PC-9 (cell line): Measurements from ENCODE around the gene THEMIS2. TPM values are rescaled to one million over a fixed set of nuclear protein-coding genes. Genes with fewer than 3 reads are reported as not detected.

Source experiments
- BruUV-seq: library from RNA; stranded (reverse); fragments of 400-500 nt; replicated peaks from 2 replicates; lab custom pipeline; 2021; lab: Mats Ljungman, UMichigan
- CTCF ChIA-PET: fragments of 300-600 bp; sonication (Branson Sonifier 250); formaldehyde crosslinking; loops from one replicate; lab custom pipeline; 2022; ENCODE audit warnings: antibody characterized with exemption; lab: Charles Lee
- POLR2A ChIA-PET: fragments of 300-600 bp; sonication (Branson Sonifier 250); formaldehyde crosslinking; loops from one replicate; lab custom pipeline; 2022; ENCODE audit warnings: antibody characterized with exemption; ENCODE audit not compliant: unreplicated experiment; lab: Charles Lee
- DNase-seq, 2 experiments: peaks; one replicate each; pipeline versions ENCODE4 v3.0.0 to v3.0.0-alpha.2; 2015 to 2022; ENCODE audit warnings: mixed read lengths in 1 of 2
- H2AFZ ChIP-seq: fragments of 200-600 bp; sonication (generic); 2 replicates; pipeline ENCODE4 v1.8.1; 2017; ENCODE audit warnings: antibody characterized with exemption
- H3F3A ChIP-seq: fragments of 200-600 bp; sonication (generic); 2 replicates; pipeline ENCODE4 v1.8.1; 2017; ENCODE audit warnings: antibody characterized with exemption, mild to moderate bottlenecking, low read depth; ENCODE audit not compliant: insufficient read depth
- H3K27ac ChIP-seq: fragments of 200-600 bp; sonication (generic); 2 replicates; pipeline ENCODE4 v1.6.1; 2016; ENCODE audit warnings: mixed run types
- H3K27me3 ChIP-seq: fragments of 200-600 bp; sonication (generic); 2 replicates; pipeline ENCODE4 v1.6.1; 2016; ENCODE audit warnings: low read depth, mixed run types; ENCODE audit not compliant: insufficient read depth
- H3K36me3 ChIP-seq: fragments of 200-600 bp; sonication (generic); 2 replicates; pipeline ENCODE4 v1.6.1; 2016; ENCODE audit warnings: low read depth, mixed run types
- H3K4me1 ChIP-seq: fragments of 200-600 bp; sonication (generic); replicated peaks from 2 replicates; pipeline ENCODE4 v1.6.1; 2016; ENCODE audit warnings: mixed run types; ENCODE audit not compliant: insufficient read depth
- H3K4me2 ChIP-seq: fragments of 200-600 bp; sonication (generic); 2 replicates; pipeline ENCODE4 v1.6.1; 2017; ENCODE audit warnings: mixed run types
- H3K4me3 ChIP-seq: fragments of 200-600 bp; sonication (generic); 2 replicates; pipeline ENCODE4 v1.6.1; 2016; ENCODE audit warnings: mixed run types
- H3K79me2 ChIP-seq: fragments of 200-600 bp; sonication (generic); 2 replicates; pipeline ENCODE4 v1.6.1; 2017; ENCODE audit warnings: low read depth, mixed run types
- H3K9me2 ChIP-seq: fragments of 200-600 bp; sonication (generic); 2 replicates; pipeline ENCODE4 v1.8.1; 2017; ENCODE audit warnings: mild to moderate bottlenecking; ENCODE audit not compliant: insufficient read depth
- H3K9me3 ChIP-seq: fragments of 200-600 bp; sonication (generic); 2 replicates; pipeline ENCODE4 v1.8.1; 2016; ENCODE audit warnings: low read depth; ENCODE audit not compliant: insufficient read depth
- H4K20me1 ChIP-seq: fragments of 200-600 bp; sonication (generic); 2 replicates; pipeline ENCODE4 v1.8.1; 2017; ENCODE audit not compliant: insufficient read depth
- EZH2 ChIP-seq: fragments of 200-600 bp; sonication (generic); IDR thresholded peaks from 2 replicates; pipeline ENCODE4 v1.8.0; 2017; ENCODE audit warnings: antibody characterized with exemption, low read depth
- intact Hi-C: fragments of 100-400 bp; cut with micrococcal nuclease; formaldehyde crosslinking; loops from one replicate; pipeline ENCODE4 v1.10.0; 2022; ENCODE audit not compliant: unreplicated experiment
- total RNA-seq: library from RNA; stranded (reverse); gene quantifications from 2 replicates; pipeline ENCODE4 v1.2.3, GENCODE V29; 2021
- TF ChIP-seq, protein P1 (sequence below): fragments of 200-600 bp; sonication (generic); conservative IDR thresholded peaks from 2 replicates; pipeline ENCODE4 v1.6.1; 2017; ENCODE audit warnings: mixed run types, antibody characterized with exemption, mild to moderate bottlenecking, moderate library complexity

Gene THEMIS2
- total RNA-seq, 1 experiment from 2014 or later, result 3.1 TPM

DNA sequence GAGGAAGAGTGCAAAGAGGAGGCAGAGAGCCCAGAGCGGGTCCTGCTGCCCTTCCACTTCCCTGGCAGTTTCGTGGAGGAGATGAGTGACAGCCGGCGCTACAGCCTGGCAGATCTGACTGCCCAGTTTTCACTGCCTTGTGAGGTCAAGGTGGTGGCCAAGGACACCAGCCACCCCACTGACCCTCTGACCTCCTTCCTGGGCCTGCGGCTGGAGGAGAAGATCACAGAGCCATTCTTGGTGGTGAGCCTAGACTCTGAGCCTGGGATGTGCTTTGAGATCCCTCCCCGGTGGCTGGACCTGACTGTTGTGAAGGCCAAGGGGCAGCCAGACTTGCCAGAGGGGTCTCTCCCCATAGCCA, 10.2 kb downstream of the THEMIS2 start:
- Histone ChIP-seq H3K27me3 (no peaks in the 10 kb centered on the region), H3K4me2 (no peak overlapping the region), H3F3A (no peaks in the 10 kb centered on the region), H3K27ac (no peak overlapping the region), H3K9me2 (no peaks in the 10 kb centered on the region), H3K4me1 (no peaks in the 10 kb centered on the region), H2AFZ (no peak overlapping the region), H3K79me2 (no peaks in the 10 kb centered on the region), H4K20me1 (no peaks in the 10 kb centered on the region), H3K9me3 (no peaks in the 10 kb centered on the region), H3K36me3 (no peaks in the 10 kb centered on the region), H3K4me3 (no peak overlapping the region)
- DNase-seq, result no peak
- intact Hi-C loops, result no loop called here
- CTCF ChIA-PET, result no interaction called here
- POLR2A ChIA-PET, result no interaction called here
- no TSS peak for BruUV-seq
- no peak for TF ChIP-seq EZH2
- TF ChIP-seq, protein P1, sequence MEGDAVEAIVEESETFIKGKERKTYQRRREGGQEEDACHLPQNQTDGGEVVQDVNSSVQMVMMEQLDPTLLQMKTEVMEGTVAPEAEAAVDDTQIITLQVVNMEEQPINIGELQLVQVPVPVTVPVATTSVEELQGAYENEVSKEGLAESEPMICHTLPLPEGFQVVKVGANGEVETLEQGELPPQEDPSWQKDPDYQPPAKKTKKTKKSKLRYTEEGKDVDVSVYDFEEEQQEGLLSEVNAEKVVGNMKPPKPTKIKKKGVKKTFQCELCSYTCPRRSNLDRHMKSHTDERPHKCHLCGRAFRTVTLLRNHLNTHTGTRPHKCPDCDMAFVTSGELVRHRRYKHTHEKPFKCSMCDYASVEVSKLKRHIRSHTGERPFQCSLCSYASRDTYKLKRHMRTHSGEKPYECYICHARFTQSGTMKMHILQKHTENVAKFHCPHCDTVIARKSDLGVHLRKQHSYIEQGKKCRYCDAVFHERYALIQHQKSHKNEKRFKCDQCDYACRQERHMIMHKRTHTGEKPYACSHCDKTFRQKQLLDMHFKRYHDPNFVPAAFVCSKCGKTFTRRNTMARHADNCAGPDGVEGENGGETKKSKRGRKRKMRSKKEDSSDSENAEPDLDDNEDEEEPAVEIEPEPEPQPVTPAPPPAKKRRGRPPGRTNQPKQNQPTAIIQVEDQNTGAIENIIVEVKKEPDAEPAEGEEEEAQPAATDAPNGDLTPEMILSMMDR, result no peak

DNA sequence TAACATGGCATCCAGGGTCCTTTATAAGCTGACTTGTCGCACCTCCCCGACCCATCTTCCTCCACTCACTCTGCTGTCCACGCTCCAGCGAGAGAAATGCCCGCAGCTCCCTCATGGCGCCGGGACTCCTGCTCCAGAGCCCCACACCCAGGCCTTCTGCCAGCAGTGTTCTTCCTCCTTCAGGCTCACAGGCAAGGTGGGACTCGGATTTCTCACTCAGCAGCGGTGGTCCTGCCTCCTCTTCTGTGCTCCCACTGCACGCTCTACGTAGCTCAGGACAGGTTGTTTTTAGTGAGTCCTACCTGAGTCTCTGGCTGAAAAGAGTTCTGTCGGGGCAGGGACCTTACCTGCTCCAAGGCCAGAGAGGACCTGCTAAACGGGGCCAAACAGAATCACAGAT, 11.2 kb downstream of the THEMIS2 start:
- no TSS peak for BruUV-seq
- no peak for DNase-seq

DNA sequence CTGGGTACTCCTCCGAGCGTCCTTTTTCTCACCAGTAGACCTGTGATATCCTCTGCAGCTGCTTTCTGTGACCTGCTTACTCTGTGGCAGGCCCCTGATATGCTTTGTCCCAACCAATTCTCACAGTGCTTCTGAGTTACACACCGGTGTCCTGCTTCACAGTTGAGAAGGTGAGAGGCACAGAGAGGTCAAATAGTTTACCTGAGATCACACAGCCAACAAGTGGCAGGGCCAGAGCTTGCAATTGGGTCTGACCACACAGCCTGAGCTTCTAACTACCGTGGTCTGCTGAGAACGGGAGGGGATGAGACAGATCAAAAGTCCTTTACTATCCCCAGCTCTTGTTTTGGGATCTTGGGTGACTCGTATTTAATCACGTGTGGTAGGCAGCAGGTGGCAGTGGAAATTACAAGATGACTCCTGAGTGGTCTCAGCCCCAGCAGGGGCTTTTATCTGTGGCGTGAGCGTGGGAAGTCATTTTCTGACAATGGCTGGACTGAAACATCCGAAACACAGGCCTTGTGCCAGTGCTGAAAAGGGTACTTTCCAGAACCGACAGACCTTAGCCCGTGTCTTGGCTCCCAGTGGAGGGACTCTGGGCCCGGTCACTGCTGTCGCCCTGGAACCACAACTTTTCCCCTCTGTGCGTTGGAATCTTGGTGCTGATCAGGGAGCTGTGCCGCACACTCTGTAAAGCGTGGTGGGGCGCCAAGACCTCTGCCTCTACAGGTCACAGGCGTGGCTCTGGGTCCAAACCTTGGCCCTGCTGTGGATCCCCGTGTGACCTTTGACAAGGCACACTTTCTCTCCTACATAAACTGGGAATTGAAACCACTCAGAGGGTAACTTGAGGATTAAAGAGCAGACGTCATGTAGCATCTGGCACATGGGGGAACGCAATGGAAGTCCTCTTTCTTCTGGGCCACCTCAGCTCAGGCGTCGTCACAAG, 11.9 kb downstream of the THEMIS2 start:
- intact Hi-C loops, result no loop called here
- H3K4me1 ChIP-seq, result no peaks in the 10 kb centered on the region
- BruUV-seq, result no TSS peak
- no peak for DNase-seq
- POLR2A ChIA-PET, result interaction anchor here (0.7 kb wide), 1 partner anchor 202 kb away, joined by 4 read pairs; no protein-coding TSS in a partner anchor
- no peak overlapping the region for H3K27ac ChIP-seq
- no peaks in the 10 kb centered on the region for H3F3A ChIP-seq
- CTCF ChIA-PET, result no interaction called here
- H4K20me1 ChIP-seq, result no peaks in the 10 kb centered on the region
- H3K36me3 ChIP-seq, result no peaks in the 10 kb centered on the region
- no peak overlapping the region for H3K4me2 ChIP-seq
- no peak overlapping the region for H3K4me3 ChIP-seq
- no peaks in the 10 kb centered on the region for H3K9me3 ChIP-seq
- H3K27me3 ChIP-seq, result no peaks in the 10 kb centered on the region
- H2AFZ ChIP-seq, result no peak overlapping the region
- H3K79me2 ChIP-seq, result no peaks in the 10 kb centered on the region
- no peaks in the 10 kb centered on the region for H3K9me2 ChIP-seq
- TF ChIP-seq, protein P1, result no peak
- TF ChIP-seq EZH2, result no peak

More for the DNA sequence above, 11.2 kb downstream of the THEMIS2 start:
- Histone ChIP-seq H3K36me3 (no peaks in the 10 kb centered on the region), H2AFZ (no peak overlapping the region), H3K27me3 (no peaks in the 10 kb centered on the region), H4K20me1 (no peaks in the 10 kb centered on the region), H3K9me2 (no peaks in the 10 kb centered on the region), H3K27ac (no peak overlapping the region), H3K4me3 (no peak overlapping the region), H3K4me1 (no peaks in the 10 kb centered on the region), H3K79me2 (no peaks in the 10 kb centered on the region), H3K4me2 (no peak overlapping the region), H3F3A (no peaks in the 10 kb centered on the region), H3K9me3 (no peaks in the 10 kb centered on the region)
- ChIA-PET POLR2A (no interaction called here), CTCF (interaction anchor here (0.6 kb wide), 1 partner anchor 17 kb away, joined by 5 read pairs; no protein-coding TSS in a partner anchor)
- TF ChIP-seq, protein P1, result no peak
- intact Hi-C loops, result no loop called here
